HepG2 (cell line): ENCODE data around the gene BCL2L2. TPM values are rescaled to one million over a fixed set of nuclear protein-coding genes. Genes with fewer than 3 reads are reported as not detected.
A peak's percentile ranks its signal among the peaks of the same experiment; 100 is the strongest.

Experiments used
- BATF2 ChIP-seq: sonication (generic); formaldehyde crosslinking; IDR thresholded peaks from 2 replicates; pipeline ENCODE4 v1.8.0; 2022; ENCODE audit warnings: mild to moderate bottlenecking, missing genetic modification reagents, moderate library complexity
- CEBPG ChIP-seq: IDR thresholded peaks from 2 replicates; pipeline ENCODE4 v1.6.1; 2016
- CENPX ChIP-seq: sonication (generic); formaldehyde crosslinking; IDR thresholded peaks from 2 replicates; pipeline ENCODE4 v1.9.0; 2021; ENCODE audit warnings: mild to moderate bottlenecking, missing genetic modification reagents, moderate library complexity
- FOSL2 ChIP-seq: sonication (generic); formaldehyde crosslinking; IDR thresholded peaks from 2 replicates; pipeline ENCODE4 v1.4.0; 2020; ENCODE audit warnings: missing genetic modification reagents
- HDAC2 ChIP-seq: sonication (generic); formaldehyde crosslinking; IDR thresholded peaks from 2 replicates; pipeline ENCODE4 v1.4.0; 2020; ENCODE audit warnings: missing genetic modification reagents
- HNF4G ChIP-seq, 2 experiments: sonication (generic) in 1 of 2; formaldehyde crosslinking in 1 of 2; IDR thresholded peaks; 2 replicates each; pipeline versions ENCODE4 v1.4.0 to v1.6.1; 2011 to 2020; ENCODE audit warnings: borderline replicate concordance in 2 of 2, low read depth in 2 of 2, mild to moderate bottlenecking in 2 of 2, low read length in 1 of 2, missing genetic modification reagents in 1 of 2, moderate library complexity in 1 of 2
- NAIF1 ChIP-seq: sonication (generic); formaldehyde crosslinking; IDR thresholded peaks from 2 replicates; pipeline ENCODE4 v1.5.0; 2020; ENCODE audit warnings: mild to moderate bottlenecking, missing genetic modification reagents, borderline replicate concordance
- NR2C2 ChIP-seq: sonication (generic); formaldehyde crosslinking; IDR thresholded peaks from 2 replicates; pipeline ENCODE4 v1.4.0; 2020; ENCODE audit warnings: missing genetic modification reagents, mild to moderate bottlenecking, moderate library complexity, borderline replicate concordance
- SMYD3 ChIP-seq: sonication (generic); formaldehyde crosslinking; IDR thresholded peaks from 2 replicates; pipeline ENCODE4 v1.8.1; 2023; ENCODE audit warnings: mild to moderate bottlenecking, missing genetic modification reagents
- SRF ChIP-seq: IDR thresholded peaks from 2 replicates; pipeline ENCODE4 v1.6.1; 2011; ENCODE audit warnings: mild to moderate bottlenecking, low read depth, low read length, moderate library complexity
- THYN1 ChIP-seq: sonication (generic); formaldehyde crosslinking; IDR thresholded peaks from 2 replicates; pipeline ENCODE4 v1.8.1; 2023; ENCODE audit warnings: low read depth, mild to moderate bottlenecking, moderate library complexity, missing genetic modification reagents, borderline replicate concordance
- TOPORS ChIP-seq: sonication (generic); formaldehyde crosslinking; IDR thresholded peaks from 2 replicates; pipeline ENCODE4 v1.8.0; 2023; ENCODE audit warnings: mild to moderate bottlenecking, missing genetic modification reagents
- ZBTB38 ChIP-seq: sonication (generic); formaldehyde crosslinking; IDR thresholded peaks from 2 replicates; pipeline ENCODE4 v1.5.1; 2020; ENCODE audit warnings: mild to moderate bottlenecking, missing genetic modification reagents
- ZFP1 ChIP-seq: IDR thresholded peaks from 2 replicates; pipeline ENCODE4 v1.6.1; 2016
- ZKSCAN5 ChIP-seq: sonication (generic); formaldehyde crosslinking; IDR thresholded peaks from 2 replicates; pipeline ENCODE4 v1.5.1; 2020; ENCODE audit warnings: mild to moderate bottlenecking, missing genetic modification reagents
- ZNF10 ChIP-seq: sonication (generic); formaldehyde crosslinking; IDR thresholded peaks from 2 replicates; pipeline ENCODE4 v1.4.0; 2020; ENCODE audit warnings: mild to moderate bottlenecking, low read depth, missing genetic modification reagents, borderline replicate concordance
- ZNF230 ChIP-seq: sonication (generic); formaldehyde crosslinking; IDR thresholded peaks from 2 replicates; pipeline ENCODE4 v1.4.0; 2020; ENCODE audit warnings: mild to moderate bottlenecking, missing genetic modification reagents
- ZNF446 ChIP-seq: sonication (generic); formaldehyde crosslinking; IDR thresholded peaks from 2 replicates; pipeline ENCODE4 v1.5.0; 2020; ENCODE audit warnings: mild to moderate bottlenecking, missing genetic modification reagents
- ZNF780A ChIP-seq: sonication (generic); formaldehyde crosslinking; IDR thresholded peaks from 2 replicates; pipeline ENCODE4 v1.8.0; 2022; ENCODE audit warnings: mild to moderate bottlenecking, missing genetic modification reagents, moderate library complexity
- ZNF883 ChIP-seq: sonication (generic); formaldehyde crosslinking; IDR thresholded peaks from 2 replicates; pipeline ENCODE4 v1.5.1; 2020; ENCODE audit warnings: mild to moderate bottlenecking, missing genetic modification reagents; ENCODE audit errors: not compliant biosample characterization
- polyA plus RNA-seq, 8 experiments: library from polyadenylated mRNA; depleted of rRNA in 3 of 8; stranded (reverse) in 7 of 8; unstranded in 1 of 8; fragments of >200 nt; fragmentation: Illumina TruSeq in 4 of 8; extraction: Trizol in 4 of 8; gene quantifications; 2 replicates each; pipeline versions ENCODE4 v1.2.1 to v1.2.3, GENCODE V29; 2011 to 2016; ENCODE audit warnings: low read depth in 4 of 8, missing spikeins in 1 of 8, mixed read lengths in 1 of 8; ENCODE audit not compliant: insufficient read depth in 1 of 8
- total RNA-seq, 5 experiments: library from RNA; depleted of rRNA; stranded (reverse); fragments of >200 nt; fragmentation: Illumina TruSeq; extraction: Trizol; gene quantifications; 2 replicates each; pipeline ENCODE4 v1.2.3, GENCODE V29; 2016; ENCODE audit warnings: low read depth in 1 of 5
- TF ChIP-seq, protein P1 (sequence below): sonication (generic); formaldehyde crosslinking; IDR thresholded peaks from 2 replicates; pipeline ENCODE4 v1.4.0; 2020; ENCODE audit warnings: missing genetic modification reagents
- TF ChIP-seq, protein P2 (sequence below): sonication (generic); formaldehyde crosslinking; IDR thresholded peaks from 2 replicates; pipeline ENCODE4 v1.5.1; 2020; ENCODE audit warnings: mild to moderate bottlenecking, missing genetic modification reagents

BCL2L2 gene
- total and polyA plus RNA-seq, 2 of the 13 experiments (the other 11 are each of a cell fraction or from before 2014, with no cell fraction given): 28.1 to 49.8 TPM

DNA sequence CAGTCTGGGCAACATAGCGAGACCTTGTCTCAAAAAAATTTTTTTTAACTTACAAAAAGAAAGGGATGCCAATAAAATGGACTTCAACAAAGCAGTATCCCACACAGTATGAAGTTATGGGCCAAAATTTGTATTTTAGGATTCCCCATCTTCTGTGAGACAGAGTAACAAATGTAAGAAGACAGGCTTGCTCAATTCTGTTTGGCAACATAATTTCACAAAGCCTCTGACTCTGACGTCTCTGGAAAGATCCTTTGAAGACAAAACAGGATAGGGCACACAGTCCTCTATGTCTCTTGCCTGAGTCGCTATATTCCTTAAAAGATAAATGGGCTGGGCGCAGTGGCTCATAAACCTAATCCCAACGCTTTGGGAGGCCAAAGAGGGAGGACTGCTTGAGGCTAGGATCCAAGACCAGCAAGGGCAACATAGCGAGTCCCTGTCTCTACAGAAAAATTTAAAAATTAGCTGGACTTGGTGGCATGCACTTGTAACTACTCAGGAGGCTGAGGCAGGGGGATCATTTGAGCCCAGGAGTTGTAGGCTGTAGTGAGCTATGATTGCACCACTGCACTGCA lies 19.6 kb upstream of the BCL2L2 start (continued):
- TF ChIP-seq, protein P1, sequence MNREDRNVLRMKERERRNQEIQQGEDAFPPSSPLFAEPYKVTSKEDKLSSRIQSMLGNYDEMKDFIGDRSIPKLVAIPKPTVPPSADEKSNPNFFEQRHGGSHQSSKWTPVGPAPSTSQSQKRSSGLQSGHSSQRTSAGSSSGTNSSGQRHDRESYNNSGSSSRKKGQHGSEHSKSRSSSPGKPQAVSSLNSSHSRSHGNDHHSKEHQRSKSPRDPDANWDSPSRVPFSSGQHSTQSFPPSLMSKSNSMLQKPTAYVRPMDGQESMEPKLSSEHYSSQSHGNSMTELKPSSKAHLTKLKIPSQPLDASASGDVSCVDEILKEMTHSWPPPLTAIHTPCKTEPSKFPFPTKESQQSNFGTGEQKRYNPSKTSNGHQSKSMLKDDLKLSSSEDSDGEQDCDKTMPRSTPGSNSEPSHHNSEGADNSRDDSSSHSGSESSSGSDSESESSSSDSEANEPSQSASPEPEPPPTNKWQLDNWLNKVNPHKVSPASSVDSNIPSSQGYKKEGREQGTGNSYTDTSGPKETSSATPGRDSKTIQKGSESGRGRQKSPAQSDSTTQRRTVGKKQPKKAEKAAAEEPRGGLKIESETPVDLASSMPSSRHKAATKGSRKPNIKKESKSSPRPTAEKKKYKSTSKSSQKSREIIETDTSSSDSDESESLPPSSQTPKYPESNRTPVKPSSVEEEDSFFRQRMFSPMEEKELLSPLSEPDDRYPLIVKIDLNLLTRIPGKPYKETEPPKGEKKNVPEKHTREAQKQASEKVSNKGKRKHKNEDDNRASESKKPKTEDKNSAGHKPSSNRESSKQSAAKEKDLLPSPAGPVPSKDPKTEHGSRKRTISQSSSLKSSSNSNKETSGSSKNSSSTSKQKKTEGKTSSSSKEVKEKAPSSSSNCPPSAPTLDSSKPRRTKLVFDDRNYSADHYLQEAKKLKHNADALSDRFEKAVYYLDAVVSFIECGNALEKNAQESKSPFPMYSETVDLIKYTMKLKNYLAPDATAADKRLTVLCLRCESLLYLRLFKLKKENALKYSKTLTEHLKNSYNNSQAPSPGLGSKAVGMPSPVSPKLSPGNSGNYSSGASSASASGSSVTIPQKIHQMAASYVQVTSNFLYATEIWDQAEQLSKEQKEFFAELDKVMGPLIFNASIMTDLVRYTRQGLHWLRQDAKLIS (CRISPR knock-in tag): no peak
- TF ChIP-seq ZNF230 (CRISPR knock-in tag) (no peak), ZKSCAN5 (CRISPR knock-in tag) (no peak), NAIF1 (CRISPR knock-in tag) (0 out of 2 replicates have a peak, but pooled peaks have one; percentile 13), THYN1 (CRISPR knock-in tag) (0 out of 2 replicates have a peak, but pooled peaks have one; percentile 38), NR2C2 (CRISPR knock-in tag) (no peak), ZNF780A (no peak), CENPX (CRISPR knock-in tag) (no peak), HNF4G (IDR thresholded peaks at IDR 0.05; ENCODE audit: borderline replicate concordance, low read depth, low read length) (no peak), HNF4G (CRISPR knock-in tag; IDR thresholded peaks at IDR 0.05; ENCODE audit: borderline replicate concordance, low read depth) (no peak), ZBTB38 (CRISPR knock-in tag) (no peak), HDAC2 (CRISPR knock-in tag) (no peak), CEBPG (CRISPR knock-in tag) (no peak; the same call in 1 of the 2 replicates), SMYD3 (no peak), ZNF446 (CRISPR knock-in tag) (no peak), TOPORS (CRISPR knock-in tag) (0 out of 2 replicates have a peak, but pooled peaks have one; percentile 24), ZNF10 (CRISPR knock-in tag) (no peak), FOSL2 (CRISPR knock-in tag) (no peak), BATF2 (no peak), ZNF883 (CRISPR knock-in tag) (no peak), SRF (no peak), ZFP1 (CRISPR knock-in tag) (no peak)
- TF ChIP-seq, protein P2, sequence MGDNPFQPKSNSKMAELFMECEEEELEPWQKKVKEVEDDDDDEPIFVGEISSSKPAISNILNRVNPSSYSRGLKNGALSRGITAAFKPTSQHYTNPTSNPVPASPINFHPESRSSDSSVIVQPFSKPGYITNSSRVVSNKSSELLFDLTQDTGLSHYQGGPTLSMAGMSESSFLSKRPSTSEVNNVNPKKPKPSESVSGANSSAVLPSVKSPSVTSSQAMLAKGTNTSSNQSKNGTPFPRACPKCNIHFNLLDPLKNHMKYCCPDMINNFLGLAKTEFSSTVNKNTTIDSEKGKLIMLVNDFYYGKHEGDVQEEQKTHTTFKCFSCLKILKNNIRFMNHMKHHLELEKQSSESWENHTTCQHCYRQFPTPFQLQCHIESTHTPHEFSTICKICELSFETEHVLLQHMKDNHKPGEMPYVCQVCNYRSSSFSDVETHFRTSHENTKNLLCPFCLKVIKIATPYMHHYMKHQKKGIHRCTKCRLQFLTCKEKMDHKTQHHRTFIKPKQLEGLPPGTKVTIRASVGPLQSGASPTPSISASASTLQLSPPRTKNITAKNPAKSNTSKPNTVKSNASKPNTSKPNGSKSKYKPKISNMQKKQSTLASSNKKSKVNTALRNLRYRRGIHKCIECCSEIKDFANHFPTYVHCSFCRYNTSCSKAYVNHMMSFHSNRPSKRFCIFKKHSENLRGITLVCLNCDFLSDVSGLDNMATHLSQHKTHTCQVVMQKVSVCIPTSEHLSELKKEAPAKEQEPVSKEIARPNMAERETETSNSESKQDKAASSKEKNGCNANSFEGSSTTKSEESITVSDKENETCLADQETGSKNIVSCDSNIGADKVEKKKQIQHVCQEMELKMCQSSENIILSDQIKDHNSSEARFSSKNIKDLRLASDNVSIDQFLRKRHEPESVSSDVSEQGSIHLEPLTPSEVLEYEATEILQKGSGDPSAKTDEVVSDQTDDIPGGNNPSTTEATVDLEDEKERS (CRISPR knock-in tag): no peak
